Sigmoid colon (tissue), 7 donors: ENCODE measurements around the gene SRD5A3. TPM values are rescaled to one million over a fixed set of nuclear protein-coding genes. Genes with fewer than 3 reads are reported as not detected.

Experiments
- DNase-seq: peaks from one replicate; pipeline ENCODE4 v3.0.0-alpha.2; 2019
- H3K27ac ChIP-seq, 4 donors: fragments of 200-600 bp; sonication (generic); one replicate each; pipeline ENCODE4 v1.5.1; 2016 to 2019; ENCODE audit warnings: mild to moderate bottlenecking in 1 of 4
- H3K27me3 ChIP-seq, 3 donors: fragments of 200-600 bp; sonication (generic); one replicate each; pipeline ENCODE4 v1.5.1; 2019; ENCODE audit warnings: mild to moderate bottlenecking in 1 of 3
- H3K36me3 ChIP-seq, 4 donors: fragments of 200-600 bp; sonication (generic); one replicate each; pipeline ENCODE4 v1.5.1; 2016 to 2019
- H3K4me1 ChIP-seq, 4 donors: fragments of 200-600 bp; sonication (generic); one replicate each; pipeline ENCODE4 v1.5.1; 2017 to 2019
- H3K4me3 ChIP-seq, 4 donors: fragments of 200-600 bp; sonication (generic); one replicate each; pipeline ENCODE4 v1.5.1; 2017 to 2019; ENCODE audit warnings: mild to moderate bottlenecking in 2 of 4, moderate library complexity in 1 of 4
- H3K9me3 ChIP-seq, 4 donors: fragments of 200-600 bp in 3 of 4; sonication (generic) in 3 of 4; one replicate each; pipeline versions ENCODE4 v1.5.1 to v1.6.1; 2013 to 2019
- CTCF ChIP-seq, 4 experiments: fragments of 450-650 bp in 3 of 4; fragments of 200-600 bp in 1 of 4; IDR thresholded peaks; one replicate each; pipeline ENCODE4 v1.5.1; 2016 to 2019; ENCODE audit warnings: antibody characterized with exemption in 4 of 4, mild to moderate bottlenecking in 3 of 4, moderate library complexity in 2 of 4
- EP300 ChIP-seq, 4 donors: sonication (generic); formaldehyde crosslinking; IDR thresholded peaks; one replicate each; pipeline ENCODE4 v1.6.1; 2017; ENCODE audit warnings: antibody characterized with exemption in 4 of 4
- POLR2A ChIP-seq, 2 donors: fragments of 450-650 bp; IDR thresholded peaks; one replicate each; pipeline ENCODE4 v1.6.1; 2016; ENCODE audit warnings: antibody characterized with exemption in 2 of 2, mild to moderate bottlenecking in 2 of 2, moderate library complexity in 2 of 2
- POLR2AphosphoS5 ChIP-seq, 4 donors: sonication (generic); formaldehyde crosslinking; IDR thresholded peaks; one replicate each; pipeline ENCODE4 v1.6.1; 2017; ENCODE audit warnings: antibody characterized with exemption in 4 of 4
- WGBS, 2 donors: extraction: QIAGEN DNeasy Blood & Tissue Kit; methylation state at CpG; one replicate each; pipeline ENCODE4 v1.1.7; 2013; 5-methylcytosine and 5-hydroxymethylcytosine counted together
- intact Hi-C: fragments of 100-400 bp; cut with DNase I; formaldehyde crosslinking; loops from one replicate; pipeline ENCODE4 v1.15.1; 2023
- polyA plus RNA-seq, 3 donors: library from polyadenylated mRNA; stranded (reverse); fragments of 200-250 nt; gene quantifications; one replicate each; pipeline ENCODE4 v1.2.3, GENCODE V29; 2013
- total RNA-seq, 4 donors: library from RNA; depleted of rRNA; stranded (reverse); fragments of >200 nt; gene quantifications; one replicate each; pipeline ENCODE4 v1.1.0, GENCODE V29; 2016
- donor health status: healthy with polysubstance abuse.
- donor health status: Bipolar disorder and iron deficiency.
- donor health status: healthy.

Gene SRD5A3
- total and polyA plus RNA-seq, 7 donors, result 2.2 to 9.3 (median 4.4) TPM

DNA sequence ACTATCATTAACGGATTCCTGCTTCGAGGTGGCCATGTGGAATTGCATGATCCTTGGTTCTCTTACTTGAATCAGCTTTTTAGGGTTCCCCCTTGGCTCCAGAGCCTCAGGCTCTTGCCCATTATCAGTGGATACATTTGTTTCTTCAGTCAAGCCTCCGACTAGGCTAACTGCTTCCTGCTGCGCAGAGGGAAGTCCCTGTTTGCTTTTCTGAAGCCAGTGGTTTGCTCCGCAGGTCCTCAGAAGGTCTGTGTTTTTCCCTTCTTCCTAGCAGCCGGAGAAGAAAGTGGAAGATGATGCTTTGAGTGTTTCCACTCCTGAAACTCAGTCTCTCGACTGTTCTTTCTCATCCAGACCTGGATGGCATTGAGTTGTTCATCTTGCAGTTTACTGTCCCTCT, 20.6 kb downstream of the SRD5A3 start:
- intact Hi-C loops, result no loop called here
- no peak for DNase-seq
- Histone ChIP-seq H3K4me1 (no peaks in the 10 kb centered on the region), H3K9me3 (no peaks in the 10 kb centered on the region), H3K27ac (no peak overlapping the region), H3K4me3 (no peak overlapping the region), H3K27me3 (no peaks in the 10 kb centered on the region), H3K36me3 (no peaks in the 10 kb centered on the region)
- 92 to 95% methylated on average over 7 of the region's 7 CpGs for WGBS, 2 donors
- TF ChIP-seq EP300 (IDR thresholded peaks at IDR 0.05), result no peak
- TF ChIP-seq POLR2AphosphoS5 (IDR thresholded peaks at IDR 0.05), result no peak
- TF ChIP-seq CTCF (IDR thresholded peaks at IDR 0.05), result no peak
- TF ChIP-seq POLR2A (IDR thresholded peaks at IDR 0.05), result no peak

- 90% methylated on average over 6 of the region's 6 CpGs for WGBS, 2 donors
- H3K27ac ChIP-seq, result no peak overlapping the region
- H3K27me3 ChIP-seq, result no peaks in the 10 kb centered on the region
- no peaks in the 10 kb centered on the region for H3K4me1 ChIP-seq
- H3K9me3 ChIP-seq, result no peaks in the 10 kb centered on the region
- TF ChIP-seq CTCF (IDR thresholded peaks at IDR 0.05), result no peak
- no peak for TF ChIP-seq POLR2AphosphoS5 (IDR thresholded peaks at IDR 0.05)
- no peak for TF ChIP-seq POLR2A (IDR thresholded peaks at IDR 0.05)
- TF ChIP-seq EP300 (IDR thresholded peaks at IDR 0.05), result no peak
- H3K36me3 ChIP-seq, result no peaks in the 10 kb centered on the region
- intact Hi-C loops, result no loop called here
- DNase-seq, result no peak
- no peak overlapping the region for H3K4me3 ChIP-seq
Measured at GRCh38 chr4:55367084-55367722, 21.2 kb downstream of the SRD5A3 start.

DNA sequence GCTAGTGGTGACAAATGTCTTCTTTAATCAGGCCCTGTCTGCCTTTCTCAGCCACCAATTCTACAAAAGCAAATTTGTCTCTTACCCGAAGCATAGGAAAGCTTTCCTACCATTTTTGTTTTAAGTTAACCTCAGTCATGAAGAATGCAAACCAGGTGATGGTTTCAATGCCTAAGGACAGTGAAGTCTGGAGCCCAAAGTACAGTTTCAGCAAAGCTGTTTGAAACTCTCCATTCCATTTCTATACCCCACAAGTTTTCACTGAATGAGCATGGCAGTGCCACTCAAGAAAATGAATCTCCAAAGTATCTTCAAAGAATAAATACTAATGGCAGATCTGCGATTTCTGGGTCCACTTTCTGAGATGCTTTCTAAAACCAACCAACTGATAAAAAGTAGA, 23.9 kb downstream of the SRD5A3 start:
- 94 to 97% methylated on average over 2 of the region's 2 CpGs for WGBS, 2 donors
- TF ChIP-seq POLR2A (IDR thresholded peaks at IDR 0.05), result no peak
- no peak for TF ChIP-seq POLR2AphosphoS5 (IDR thresholded peaks at IDR 0.05)
- TF ChIP-seq CTCF (IDR thresholded peaks at IDR 0.05), result no peak
- TF ChIP-seq EP300 (IDR thresholded peaks at IDR 0.05), result no peak
- H3K9me3 ChIP-seq, result no peaks in the 10 kb centered on the region
- no peak overlapping the region for H3K27ac ChIP-seq
- H3K27me3 ChIP-seq, result no peaks in the 10 kb centered on the region
- no peaks in the 10 kb centered on the region for H3K4me1 ChIP-seq
- H3K36me3 ChIP-seq, result no peaks in the 10 kb centered on the region
- intact Hi-C loops, result no loop called here
- no peak overlapping the region for H3K4me3 ChIP-seq
- DNase-seq, result no peak

GRCh38 chr4:55372259-55372658, 26.2 kb downstream of the SRD5A3 start:
- H3K36me3 ChIP-seq, result no peaks in the 10 kb centered on the region
- DNase-seq, result no peak
- H3K4me3 ChIP-seq, result no peak overlapping the region
- TF ChIP-seq POLR2A (IDR thresholded peaks at IDR 0.05) (no peak), CTCF (IDR thresholded peaks at IDR 0.05) (no peak), EP300 (IDR thresholded peaks at IDR 0.05) (no peak), POLR2AphosphoS5 (IDR thresholded peaks at IDR 0.05) (no peak)
- intact Hi-C loops, result no loop called here
- H3K27me3 ChIP-seq, result no peaks in the 10 kb centered on the region
- WGBS, 2 donors, result 95% methylated on average over 7 of the region's 7 CpGs
- H3K27ac ChIP-seq, result no peak overlapping the region
- H3K9me3 ChIP-seq, result no peaks in the 10 kb centered on the region
- no peaks in the 10 kb centered on the region for H3K4me1 ChIP-seq

DNA sequence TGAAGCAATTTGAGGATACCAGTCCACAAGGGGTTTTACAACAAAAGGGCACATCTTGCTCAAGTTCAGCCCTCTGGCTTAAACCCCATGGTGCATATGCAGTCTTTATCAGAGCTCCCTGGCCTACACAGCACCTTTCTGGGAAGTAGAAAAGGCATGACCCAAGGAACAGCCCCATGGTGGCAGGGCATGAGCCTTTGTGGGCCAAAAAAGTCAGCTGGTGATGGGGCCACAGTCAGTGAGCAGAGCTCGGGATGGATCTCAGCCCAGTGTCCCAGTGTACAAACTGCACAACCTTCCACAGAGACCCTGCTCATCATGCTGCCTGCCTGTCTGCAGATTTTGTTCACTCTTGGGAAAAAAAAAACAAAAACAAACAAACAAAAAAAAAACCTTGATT, 27.4 kb downstream of the SRD5A3 start:
- no peaks in the 10 kb centered on the region for H3K4me1 ChIP-seq
- H3K36me3 ChIP-seq, result no peaks in the 10 kb centered on the region
- no peak overlapping the region for H3K4me3 ChIP-seq
- intact Hi-C loops, result no loop called here
- TF ChIP-seq POLR2AphosphoS5 (IDR thresholded peaks at IDR 0.05) (no peak), POLR2A (IDR thresholded peaks at IDR 0.05) (no peak), CTCF (IDR thresholded peaks at IDR 0.05) (no peak), EP300 (IDR thresholded peaks at IDR 0.05) (no peak)
- no peak for DNase-seq
- H3K27ac ChIP-seq, result no peak overlapping the region
- no peaks in the 10 kb centered on the region for H3K27me3 ChIP-seq
- 93 to 94% methylated on average over 1 of the region's 1 CpG for WGBS, 2 donors
- no peaks in the 10 kb centered on the region for H3K9me3 ChIP-seq
